Measurements from ENCODE around the gene B3GLCT. TPM values are rescaled to one million over a fixed set of nuclear protein-coding genes. Genes with fewer than 3 reads are reported as not detected.

Gene B3GLCT
- total RNA-seq, 1 donor from 2014 or later = 11.2 TPM

- no peak overlapping the region for H3K27ac ChIP-seq (ENCODE audit: low read depth, low read length)
- Mint-ChIP-seq H3K4me3 (ENCODE audit: unreplicated experiment) (no peak overlapping the region), H3K27me3 (ENCODE audit: low read depth, unreplicated experiment) (no peaks in the 10 kb centered on the region)
Observed at GRCh38 chr13:31322702-31323405, 123.1 kb downstream of the B3GLCT start.

GRCh38 chr13:31327182-31327860, 127.5 kb downstream of the B3GLCT start:
- FAIRE-seq = no peak
- Histone ChIP-seq H3K36me3 (ENCODE audit: insufficient read depth, low read length) (no peaks in the 10 kb centered on the region), H3K4me2 (ENCODE audit: low read length) (no peak overlapping the region), H3K9ac (ENCODE audit: low read length) (no peak overlapping the region), H3K27ac (ENCODE audit: low read depth, low read length) (no peak overlapping the region), H3K27me3 (ENCODE audit: insufficient read depth, low read length) (no peaks in the 10 kb centered on the region), H3K4me1 (ENCODE audit: insufficient read depth, low read length) (no peaks in the 10 kb centered on the region), H3K79me2 (ENCODE audit: insufficient read depth, low read length) (no peaks in the 10 kb centered on the region), H2AFZ (ENCODE audit: low read depth, low read length) (no peak overlapping the region), H3K9me3 (ENCODE audit: insufficient read depth, low read depth, low read length) (no peaks in the 10 kb centered on the region), H3K4me3 (ENCODE audit: insufficient read depth, low read depth, low read length) (no peak overlapping the region), H4K20me1 (ENCODE audit: insufficient read depth, low read length) (no peaks in the 10 kb centered on the region)
- Mint-ChIP-seq H3K36me3 (ENCODE audit: low read depth, unreplicated experiment) (no peaks in the 10 kb centered on the region), H3K27me3 (ENCODE audit: low read depth, unreplicated experiment) (no peaks in the 10 kb centered on the region), H3K9me3 (ENCODE audit: unreplicated experiment) (no peaks in the 10 kb centered on the region), H3K27ac (ENCODE audit: unreplicated experiment) (no peak overlapping the region), H3K4me1 (ENCODE audit: low read depth, unreplicated experiment) (peaks cover 4% of the 10 kb centered on the region), H3K4me3 (ENCODE audit: unreplicated experiment) (no peak overlapping the region)
- no peak for DNase-seq (ENCODE audit: low read depth)
- no peak for TF ChIP-seq EZH2 (IDR thresholded peaks at IDR 0.05; ENCODE audit: insufficient read depth, low read length)

More at GRCh38 chr13:31322702-31323405, 123.1 kb downstream of the B3GLCT start:
- no peak overlapping the region for H3K4me2 ChIP-seq (ENCODE audit: low read length)
- H3K36me3 Mint-ChIP-seq (ENCODE audit: low read depth, unreplicated experiment) = no peaks in the 10 kb centered on the region
- H3K4me3 ChIP-seq (ENCODE audit: insufficient read depth, low read depth, low read length) = no peak overlapping the region
- no peaks in the 10 kb centered on the region for H4K20me1 ChIP-seq (ENCODE audit: insufficient read depth, low read length)
- no peaks in the 10 kb centered on the region for H3K4me1 Mint-ChIP-seq (ENCODE audit: low read depth, unreplicated experiment)
- H3K27ac Mint-ChIP-seq (ENCODE audit: unreplicated experiment) = no peak overlapping the region
- H3K9me3 ChIP-seq (ENCODE audit: insufficient read depth, low read depth, low read length) = no peaks in the 10 kb centered on the region
- H3K4me1 ChIP-seq (ENCODE audit: insufficient read depth, low read length) = no peaks in the 10 kb centered on the region
- no peak for TF ChIP-seq EZH2 (IDR thresholded peaks at IDR 0.05; ENCODE audit: insufficient read depth, low read length)
- no peak for TF ChIP-seq CTCF (IDR thresholded peaks at IDR 0.05; ENCODE audit: insufficient read depth, low read depth, low read length)
- no peaks in the 10 kb centered on the region for H3K36me3 ChIP-seq (ENCODE audit: insufficient read depth, low read length)
- DNase-seq (ENCODE audit: low read depth) = no peak
- H3K9ac ChIP-seq (ENCODE audit: low read length) = no peak overlapping the region
- no peaks in the 10 kb centered on the region for H3K9me3 Mint-ChIP-seq (ENCODE audit: unreplicated experiment)
- H2AFZ ChIP-seq (ENCODE audit: low read depth, low read length) = no peak overlapping the region
- H3K79me2 ChIP-seq (ENCODE audit: insufficient read depth, low read length) = no peaks in the 10 kb centered on the region
- no peak for FAIRE-seq
- H3K27me3 ChIP-seq (ENCODE audit: insufficient read depth, low read length) = no peaks in the 10 kb centered on the region

GRCh38 chr13:31328549-31329235, 128.9 kb downstream of the B3GLCT start:
- Mint-ChIP-seq H3K27ac (ENCODE audit: unreplicated experiment) (no peak overlapping the region), H3K27me3 (ENCODE audit: low read depth, unreplicated experiment) (no peaks in the 10 kb centered on the region), H3K4me3 (ENCODE audit: unreplicated experiment) (no peak overlapping the region), H3K4me1 (ENCODE audit: low read depth, unreplicated experiment) (peaks cover 4% of the 10 kb centered on the region), H3K9me3 (ENCODE audit: unreplicated experiment) (no peaks in the 10 kb centered on the region), H3K36me3 (ENCODE audit: low read depth, unreplicated experiment) (no peaks in the 10 kb centered on the region)
- FAIRE-seq = no peak
- Histone ChIP-seq H3K27me3 (ENCODE audit: insufficient read depth, low read length) (no peaks in the 10 kb centered on the region), H3K27ac (ENCODE audit: low read depth, low read length) (no peak overlapping the region), H2AFZ (ENCODE audit: low read depth, low read length) (no peak overlapping the region), H4K20me1 (ENCODE audit: insufficient read depth, low read length) (no peaks in the 10 kb centered on the region), H3K4me3 (ENCODE audit: insufficient read depth, low read depth, low read length) (no peak overlapping the region), H3K79me2 (ENCODE audit: insufficient read depth, low read length) (no peaks in the 10 kb centered on the region), H3K36me3 (ENCODE audit: insufficient read depth, low read length) (no peaks in the 10 kb centered on the region), H3K4me1 (ENCODE audit: insufficient read depth, low read length) (no peaks in the 10 kb centered on the region), H3K9me3 (ENCODE audit: insufficient read depth, low read depth, low read length) (no peaks in the 10 kb centered on the region), H3K4me2 (ENCODE audit: low read length) (no peak overlapping the region), H3K9ac (ENCODE audit: low read length) (no peak overlapping the region)
- no peak for DNase-seq (ENCODE audit: low read depth)
- TF ChIP-seq EZH2 (IDR thresholded peaks at IDR 0.05; ENCODE audit: insufficient read depth, low read length) (no peak), CTCF (IDR thresholded peaks at IDR 0.05; ENCODE audit: insufficient read depth, low read depth, low read length) (no peak)

All from astrocyte (in vitro differentiated cells and primary cell).